NOMO-1 treated with dmso at 0.1 percent for 144 hours (cell line): ENCODE data around the gene PSMD13.

Experiments used
- DNase-seq: peaks from one replicate; lab custom pipeline; 2025; ENCODE audit not compliant: unreplicated experiment; lab: John Stamatoyannopoulos, UW

The PSMD13 gene

DNA sequence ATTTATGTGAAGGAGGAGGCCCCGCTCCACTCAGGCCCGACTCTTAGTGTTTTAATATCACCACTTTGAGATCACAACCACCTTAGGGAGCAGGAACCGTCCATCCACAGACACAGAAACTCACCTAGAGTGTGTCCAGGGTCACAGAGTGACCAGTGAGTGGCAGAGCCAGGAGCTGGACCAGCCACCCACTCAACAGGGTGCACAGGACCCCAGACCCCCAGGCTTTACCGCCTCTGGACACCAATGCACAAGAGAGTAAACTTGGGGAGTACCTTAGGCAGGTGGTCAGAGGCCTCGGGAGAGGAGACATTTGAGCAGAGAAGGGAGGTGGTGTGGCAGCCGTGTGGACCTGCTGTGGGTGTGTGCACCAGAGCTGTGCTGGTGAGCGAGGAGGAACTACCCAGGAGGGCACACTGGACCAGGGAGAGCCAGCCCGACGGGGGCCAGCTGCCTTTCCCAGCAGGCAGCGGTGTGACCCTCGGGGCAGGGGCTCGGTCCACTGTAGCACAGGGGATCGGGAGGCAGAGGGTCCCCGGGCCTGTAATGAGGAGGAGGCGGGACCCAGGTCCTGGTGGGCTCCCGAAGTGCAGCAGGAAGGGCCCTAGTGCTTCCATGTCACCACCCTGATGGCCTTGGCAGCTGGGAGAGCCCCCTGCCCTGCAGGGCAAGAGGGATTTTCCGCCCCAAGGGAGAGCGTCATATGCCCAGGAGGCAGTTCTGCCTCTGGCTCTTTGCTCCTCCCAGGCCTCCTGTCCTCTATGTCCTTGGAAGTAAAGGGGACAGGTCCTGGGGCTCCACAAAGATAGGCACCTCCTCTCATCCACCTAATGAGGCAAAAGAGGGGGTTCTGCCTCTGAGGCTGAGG lies 33.9 kb downstream of the PSMD13 start:
- DNase-seq, result no peak

DNA sequence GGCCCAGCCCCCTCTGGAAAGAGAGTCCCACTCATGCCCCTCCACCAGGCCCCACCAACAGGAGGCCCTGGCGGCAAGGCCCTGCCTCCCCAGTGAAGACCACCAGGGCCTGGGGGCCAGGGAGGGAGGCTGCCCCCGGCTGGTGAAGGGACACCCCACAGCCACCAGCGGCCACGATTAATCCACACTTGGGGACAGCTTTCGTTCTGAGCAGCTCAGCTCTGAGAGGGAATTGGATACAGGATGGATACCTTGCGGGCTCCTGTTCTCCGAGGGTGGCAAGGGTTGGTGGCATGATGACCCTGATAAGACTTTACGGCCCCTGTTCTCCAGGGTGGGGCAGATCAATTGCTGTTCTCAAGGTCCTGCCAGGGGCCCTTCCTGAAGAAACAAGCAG lies 34.5 kb downstream of the PSMD13 start:
- no peak for DNase-seq

DNA sequence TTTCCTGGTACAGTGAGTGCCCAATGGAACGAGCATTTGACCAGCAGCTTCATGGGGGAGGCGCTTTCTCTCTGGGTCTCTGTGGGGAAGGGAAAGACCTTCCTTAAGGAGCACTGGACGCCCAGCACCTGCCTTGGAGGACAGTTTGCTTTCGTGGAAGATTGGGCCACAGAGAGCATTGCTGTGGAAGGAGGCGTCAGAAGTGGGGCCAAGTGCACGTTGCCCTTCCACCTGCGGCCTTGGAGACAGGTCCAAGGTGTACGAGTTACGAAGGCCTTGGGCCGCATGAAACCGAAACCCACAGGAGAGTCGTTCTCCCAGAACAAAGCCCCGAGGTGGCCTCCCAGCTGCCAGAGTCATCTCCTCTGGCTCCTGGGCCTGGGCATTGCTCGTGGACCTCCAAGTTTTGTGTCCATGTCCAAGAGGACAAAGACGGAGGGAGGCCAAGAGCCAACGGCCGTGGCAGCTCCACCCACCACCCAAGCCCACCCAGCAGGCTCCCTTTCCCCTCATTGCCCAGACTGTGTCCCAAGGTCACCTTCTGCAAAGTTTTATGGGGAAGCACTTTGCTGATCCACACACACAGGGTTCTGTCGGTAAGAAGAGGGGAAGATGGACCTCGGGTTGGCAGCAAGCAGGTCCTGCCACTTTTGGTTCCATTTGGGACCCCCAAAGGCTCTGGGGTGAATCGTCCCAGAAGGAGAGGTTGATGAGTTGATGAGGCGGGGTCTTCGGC lies 35.6 kb downstream of the PSMD13 start:
- DNase-seq, result no peak

DNA sequence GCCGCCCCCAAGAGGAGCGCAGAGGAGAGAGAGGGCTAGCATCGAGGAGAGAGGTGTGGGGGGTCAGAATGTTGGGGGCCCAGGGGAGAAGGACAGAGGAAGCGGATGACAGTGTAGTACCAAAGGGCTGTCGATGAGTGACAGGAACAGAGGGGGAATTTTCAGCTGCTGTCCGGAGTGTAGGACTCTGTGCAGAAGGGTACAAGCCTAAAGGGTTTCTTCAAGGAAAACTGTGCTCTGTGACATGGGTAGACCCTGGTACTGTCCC lies 36.1 kb downstream of the PSMD13 start:
- DNase-seq, result no peak

DNA sequence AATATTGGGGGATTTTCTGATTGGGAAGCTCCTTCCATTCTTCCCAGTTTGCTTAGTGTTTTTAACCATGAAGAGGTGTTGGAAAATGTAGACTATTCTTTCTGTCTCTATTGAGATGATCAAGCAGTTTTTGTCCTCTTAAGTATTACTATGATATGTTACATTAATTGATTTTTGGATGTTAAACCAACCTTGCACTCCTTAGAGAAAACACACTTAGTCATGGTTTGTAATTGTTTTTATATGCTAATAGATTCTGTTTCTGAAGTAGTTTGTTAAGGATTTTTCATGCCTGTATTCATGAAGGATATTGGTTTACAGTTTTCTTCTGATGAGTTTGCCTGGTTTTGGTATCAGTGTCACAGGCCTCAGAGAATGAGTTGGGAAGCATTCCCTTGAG lies 39.4 kb downstream of the PSMD13 start:
- DNase-seq, result no peak

DNA sequence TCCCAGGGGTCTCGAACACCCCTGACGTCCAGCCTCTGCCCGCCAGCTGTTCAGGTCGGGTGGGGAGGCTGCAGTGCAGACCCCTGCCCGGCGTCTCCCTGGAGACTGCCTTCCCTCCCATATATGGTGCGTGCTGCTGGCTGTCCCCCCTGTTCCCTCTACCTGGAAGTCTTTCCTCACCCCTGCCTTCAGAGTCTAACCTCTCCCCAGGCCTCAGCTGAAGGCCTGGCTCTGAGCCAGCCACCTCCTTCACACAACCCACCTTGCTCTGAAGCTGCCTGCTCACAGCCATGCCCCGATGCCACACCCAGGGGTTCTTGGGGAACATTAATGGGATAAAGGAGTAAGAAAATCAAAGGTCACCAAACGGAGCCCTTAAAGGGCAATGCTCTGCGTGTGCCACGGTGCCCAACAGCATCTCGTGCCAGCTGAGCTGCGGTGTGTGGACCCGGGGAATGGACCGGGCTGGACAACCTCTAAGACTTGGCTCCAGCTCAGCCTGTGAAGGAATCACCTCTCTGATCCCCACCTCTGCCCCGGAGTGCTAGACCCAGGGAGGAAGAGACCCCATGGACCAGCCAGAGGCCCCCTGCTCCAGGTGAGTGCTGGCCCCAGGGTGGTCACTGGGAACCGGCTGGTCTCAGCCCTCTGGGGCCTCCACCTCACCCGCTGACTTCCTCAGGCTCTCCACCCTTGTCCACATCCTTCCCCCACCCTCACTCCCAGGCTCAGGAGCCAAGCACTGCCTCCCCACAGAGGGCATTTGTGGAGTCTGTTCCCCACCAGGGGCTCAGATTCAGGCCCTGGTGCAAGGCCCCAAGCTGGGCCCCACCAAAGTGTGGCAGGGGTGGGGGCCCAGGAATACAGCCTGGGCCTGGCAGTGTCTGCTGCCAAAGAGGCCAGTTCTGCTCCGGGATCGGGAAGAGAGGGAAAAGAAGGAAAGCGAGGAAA lies 41.5 kb downstream of the PSMD13 start, which contains the start of gene NLRP6:
TSS of gene NLRP6 (plus strand) at position 407 of the 951 bp plus-strand sequence. CDS start at position 570, 163 bp downstream.
- DNase-seq, result no peak

DNA sequence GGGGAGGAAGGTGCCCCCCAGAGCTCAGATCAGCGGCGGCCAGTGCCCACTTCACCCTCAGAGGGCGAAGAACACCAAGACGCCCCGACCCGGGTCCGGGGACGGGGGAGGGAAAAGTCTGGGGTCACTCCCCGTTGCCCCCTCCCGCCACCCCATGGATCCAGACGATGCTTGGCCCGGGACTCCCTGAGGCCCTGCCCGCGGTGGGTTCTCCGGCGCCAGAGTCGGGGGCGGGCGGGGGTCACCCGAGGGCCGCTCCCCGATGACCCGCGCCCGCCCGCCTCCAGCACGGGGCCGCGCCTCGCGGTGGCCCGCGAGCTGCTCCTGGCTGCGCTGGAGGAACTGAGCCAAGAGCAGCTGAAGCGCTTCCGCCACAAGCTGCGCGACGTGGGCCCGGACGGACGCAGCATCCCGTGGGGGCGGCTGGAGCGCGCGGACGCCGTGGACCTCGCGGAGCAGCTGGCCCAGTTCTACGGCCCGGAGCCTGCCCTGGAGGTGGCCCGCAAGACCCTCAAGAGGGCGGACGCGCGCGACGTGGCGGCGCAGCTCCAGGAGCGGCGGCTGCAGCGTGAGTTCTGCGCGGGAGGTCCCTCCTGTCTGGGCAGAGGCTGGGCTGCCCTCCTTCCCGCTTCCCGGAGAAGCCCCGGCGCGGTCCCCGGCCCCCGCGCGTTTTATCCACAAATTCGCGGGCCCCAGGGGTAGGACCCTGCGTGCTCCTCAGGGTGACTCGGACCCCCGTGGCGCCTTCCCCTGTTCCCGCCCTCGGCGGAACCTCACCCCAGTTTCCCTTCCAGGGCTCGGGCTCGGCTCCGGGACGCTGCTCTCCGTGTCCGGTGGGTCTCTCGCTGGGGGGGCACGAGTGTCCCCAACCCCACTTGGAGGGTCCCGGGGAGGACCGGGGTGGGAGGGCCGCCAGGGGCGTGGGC lies 42.5 kb downstream of the PSMD13 start:
- DNase-seq, result no peak

DNA sequence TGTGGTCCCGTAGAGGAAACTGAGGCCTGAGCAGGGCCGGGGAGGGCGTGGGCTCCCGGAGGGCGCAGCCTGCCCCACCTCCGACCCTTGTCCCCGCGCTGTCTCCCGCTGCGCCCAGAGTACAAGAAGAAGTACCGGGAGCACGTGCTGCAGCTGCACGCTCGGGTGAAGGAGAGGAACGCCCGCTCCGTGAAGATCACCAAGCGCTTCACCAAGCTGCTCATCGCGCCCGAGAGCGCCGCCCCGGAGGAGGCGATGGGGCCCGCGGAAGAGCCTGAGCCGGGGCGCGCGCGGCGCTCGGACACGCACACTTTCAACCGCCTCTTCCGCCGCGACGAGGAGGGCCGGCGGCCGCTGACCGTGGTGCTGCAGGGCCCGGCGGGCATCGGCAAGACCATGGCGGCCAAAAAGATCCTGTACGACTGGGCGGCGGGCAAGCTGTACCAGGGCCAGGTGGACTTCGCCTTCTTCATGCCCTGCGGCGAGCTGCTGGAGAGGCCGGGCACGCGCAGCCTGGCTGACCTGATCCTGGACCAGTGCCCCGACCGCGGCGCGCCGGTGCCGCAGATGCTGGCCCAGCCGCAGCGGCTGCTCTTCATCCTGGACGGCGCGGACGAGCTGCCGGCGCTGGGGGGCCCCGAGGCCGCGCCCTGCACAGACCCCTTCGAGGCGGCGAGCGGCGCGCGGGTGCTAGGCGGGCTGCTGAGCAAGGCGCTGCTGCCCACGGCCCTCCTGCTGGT lies 43.4 kb downstream of the PSMD13 start:
- DNase-seq, result peak; percentile 42

DNA sequence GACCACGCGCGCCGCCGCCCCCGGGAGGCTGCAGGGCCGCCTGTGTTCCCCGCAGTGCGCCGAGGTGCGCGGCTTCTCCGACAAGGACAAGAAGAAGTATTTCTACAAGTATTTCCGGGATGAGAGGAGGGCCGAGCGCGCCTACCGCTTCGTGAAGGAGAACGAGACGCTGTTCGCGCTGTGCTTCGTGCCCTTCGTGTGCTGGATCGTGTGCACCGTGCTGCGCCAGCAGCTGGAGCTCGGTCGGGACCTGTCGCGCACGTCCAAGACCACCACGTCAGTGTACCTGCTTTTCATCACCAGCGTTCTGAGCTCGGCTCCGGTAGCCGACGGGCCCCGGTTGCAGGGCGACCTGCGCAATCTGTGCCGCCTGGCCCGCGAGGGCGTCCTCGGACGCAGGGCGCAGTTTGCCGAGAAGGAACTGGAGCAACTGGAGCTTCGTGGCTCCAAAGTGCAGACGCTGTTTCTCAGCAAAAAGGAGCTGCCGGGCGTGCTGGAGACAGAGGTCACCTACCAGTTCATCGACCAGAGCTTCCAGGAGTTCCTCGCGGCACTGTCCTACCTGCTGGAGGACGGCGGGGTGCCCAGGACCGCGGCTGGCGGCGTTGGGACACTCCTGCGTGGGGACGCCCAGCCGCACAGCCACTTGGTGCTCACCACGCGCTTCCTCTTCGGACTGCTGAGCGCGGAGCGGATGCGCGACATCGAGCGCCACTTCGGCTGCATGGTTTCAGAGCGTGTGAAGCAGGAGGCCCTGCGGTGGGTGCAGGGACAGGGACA lies 44.1 kb downstream of the PSMD13 start:
- DNase-seq, result no peak

DNA sequence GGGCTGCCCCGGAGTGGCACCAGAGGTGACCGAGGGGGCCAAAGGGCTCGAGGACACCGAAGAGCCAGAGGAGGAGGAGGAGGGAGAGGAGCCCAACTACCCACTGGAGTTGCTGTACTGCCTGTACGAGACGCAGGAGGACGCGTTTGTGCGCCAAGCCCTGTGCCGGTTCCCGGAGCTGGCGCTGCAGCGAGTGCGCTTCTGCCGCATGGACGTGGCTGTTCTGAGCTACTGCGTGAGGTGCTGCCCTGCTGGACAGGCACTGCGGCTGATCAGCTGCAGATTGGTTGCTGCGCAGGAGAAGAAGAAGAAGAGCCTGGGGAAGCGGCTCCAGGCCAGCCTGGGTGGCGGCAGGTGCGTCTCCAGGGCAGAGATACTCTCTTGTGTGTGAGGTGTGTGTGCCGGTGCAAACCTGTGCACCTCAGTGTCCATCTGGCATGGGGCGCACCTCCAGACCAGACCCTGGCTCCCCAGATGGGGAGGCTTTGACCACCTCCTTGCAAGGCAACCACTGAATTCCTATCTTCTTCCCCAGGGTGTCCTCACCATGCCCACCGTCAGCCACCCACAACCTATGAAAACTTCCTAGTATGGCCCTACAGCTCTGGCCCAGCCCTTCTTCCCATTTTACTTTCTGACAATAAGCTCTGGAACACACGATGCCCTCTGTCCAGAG lies 44.8 kb downstream of the PSMD13 start:
- no peak for DNase-seq

DNA sequence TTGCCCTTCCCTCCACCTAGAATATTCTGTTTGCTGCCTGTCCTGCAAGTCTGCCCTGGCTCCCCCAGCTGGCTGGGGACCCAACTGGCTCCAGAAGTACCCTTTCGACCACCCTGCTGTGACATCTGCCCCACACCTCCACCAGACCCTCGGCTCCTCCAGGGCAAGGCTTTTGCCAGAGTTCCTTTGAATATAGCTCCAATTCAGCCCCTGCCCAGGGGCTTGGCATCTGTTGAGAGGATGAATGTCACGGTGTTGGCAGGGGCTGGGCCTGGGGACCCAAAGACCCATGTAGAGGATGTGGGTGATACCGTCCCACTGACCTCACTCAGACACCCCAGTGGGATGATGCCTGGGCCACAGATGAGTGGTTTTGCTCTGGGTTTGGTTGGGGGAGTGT lies 45.4 kb downstream of the PSMD13 start:
- DNase-seq, result no peak

DNA sequence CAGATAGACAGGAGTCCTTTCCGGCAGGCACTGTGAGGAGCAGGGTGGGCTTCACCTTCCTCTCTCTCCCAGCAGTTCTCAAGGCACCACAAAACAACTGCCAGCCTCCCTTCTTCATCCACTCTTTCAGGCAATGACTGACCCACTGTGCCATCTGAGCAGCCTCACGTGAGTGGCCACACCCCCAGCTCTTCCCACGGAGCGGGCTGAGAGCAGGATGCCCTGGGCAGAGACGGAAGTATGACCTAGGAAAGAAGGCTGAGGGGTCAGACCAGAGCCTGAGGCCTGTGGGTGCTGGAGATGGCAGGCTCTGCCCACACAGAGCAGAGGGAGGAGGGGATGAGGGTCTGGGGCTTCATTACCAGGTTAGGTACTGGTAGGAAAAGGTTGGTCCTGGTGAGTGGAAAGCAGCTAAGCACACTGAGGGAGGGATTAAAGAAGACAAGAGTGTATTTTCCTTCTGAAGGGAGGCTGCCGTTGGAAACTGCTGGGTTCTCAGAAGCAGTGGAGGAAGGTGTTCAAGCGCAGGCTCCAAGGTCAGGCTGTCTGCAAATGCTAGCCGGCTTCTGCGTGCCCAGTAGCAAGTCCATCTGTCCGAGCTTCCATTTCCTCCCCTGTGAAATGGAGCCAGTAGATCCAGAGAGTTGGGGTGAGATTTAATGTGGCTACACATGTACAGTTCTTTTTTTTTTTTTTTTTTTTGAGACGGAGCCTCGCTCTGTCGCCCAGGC lies 46.0 kb downstream of the PSMD13 start:
- no peak for DNase-seq

DNA sequence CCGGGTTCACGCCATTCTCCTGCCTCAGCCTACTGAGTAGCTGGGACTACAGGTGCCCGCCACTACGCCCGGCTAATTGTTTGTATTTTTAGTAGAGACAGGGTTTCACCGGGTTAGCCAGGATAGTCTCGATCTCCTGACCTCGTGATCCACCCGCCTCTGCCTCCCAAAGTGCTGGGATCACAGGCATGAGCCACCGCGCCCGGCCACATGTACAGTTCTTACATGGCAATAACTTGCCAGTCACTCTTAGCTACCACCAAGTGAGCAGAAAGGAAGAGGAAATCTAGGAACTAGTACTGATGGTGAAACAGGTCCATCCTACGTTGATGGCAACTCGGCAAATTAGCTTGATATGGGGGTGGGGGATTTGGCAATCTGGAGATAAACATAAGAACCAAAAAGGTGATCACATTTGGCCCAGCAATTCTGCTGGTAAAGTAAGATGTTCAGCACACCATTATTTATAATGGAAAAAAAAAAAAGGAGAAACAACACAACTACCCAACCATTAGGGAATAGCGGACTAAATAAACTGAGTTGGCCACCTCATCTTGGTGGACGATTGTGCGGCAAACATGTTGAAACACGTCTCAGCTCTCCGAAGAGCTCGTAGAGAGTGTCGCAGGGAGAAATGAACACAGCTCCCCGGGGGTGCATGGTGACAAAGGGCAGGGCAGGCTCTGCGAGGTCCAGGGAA lies 46.8 kb downstream of the PSMD13 start:
- peak; percentile 28 for DNase-seq

DNA sequence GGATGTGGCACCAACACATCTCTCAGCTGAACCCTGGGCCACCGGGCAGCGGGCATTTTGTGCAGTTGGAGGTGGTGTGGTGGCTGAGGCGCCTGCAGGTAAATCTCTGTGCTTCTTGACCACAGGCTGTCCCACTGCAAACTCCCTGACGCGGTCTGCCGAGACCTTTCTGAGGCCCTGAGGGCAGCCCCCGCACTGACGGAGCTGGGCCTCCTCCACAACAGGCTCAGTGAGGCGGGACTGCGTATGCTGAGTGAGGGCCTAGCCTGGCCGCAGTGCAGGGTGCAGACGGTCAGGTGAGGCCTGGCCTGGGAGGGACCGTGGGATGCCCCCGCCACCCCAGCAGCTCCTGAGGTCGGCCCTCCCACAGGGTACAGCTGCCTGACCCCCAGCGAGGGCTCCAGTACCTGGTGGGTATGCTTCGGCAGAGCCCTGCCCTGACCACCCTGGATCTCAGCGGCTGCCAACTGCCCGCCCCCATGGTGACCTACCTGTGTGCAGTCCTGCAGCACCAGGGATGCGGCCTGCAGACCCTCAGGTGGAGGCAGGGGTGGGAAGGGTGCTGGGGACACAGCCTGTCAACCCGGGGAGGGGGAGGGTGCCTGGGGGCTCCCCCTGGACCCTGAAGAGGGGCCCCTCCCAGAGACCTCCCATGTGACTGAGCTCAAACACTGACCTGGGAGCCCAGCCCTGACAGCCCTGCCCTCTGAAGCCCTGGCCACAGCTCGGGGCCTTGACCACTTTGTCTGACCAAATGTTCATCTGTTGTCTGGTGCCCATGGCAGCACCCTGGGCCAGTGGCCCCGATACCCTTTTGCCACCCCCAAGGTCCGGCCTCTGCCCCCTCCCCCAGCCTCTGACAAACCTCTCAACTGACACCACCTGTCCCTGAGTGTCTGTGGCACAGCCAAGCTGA lies 47.6 kb downstream of the PSMD13 start:
- no peak for DNase-seq

DNA sequence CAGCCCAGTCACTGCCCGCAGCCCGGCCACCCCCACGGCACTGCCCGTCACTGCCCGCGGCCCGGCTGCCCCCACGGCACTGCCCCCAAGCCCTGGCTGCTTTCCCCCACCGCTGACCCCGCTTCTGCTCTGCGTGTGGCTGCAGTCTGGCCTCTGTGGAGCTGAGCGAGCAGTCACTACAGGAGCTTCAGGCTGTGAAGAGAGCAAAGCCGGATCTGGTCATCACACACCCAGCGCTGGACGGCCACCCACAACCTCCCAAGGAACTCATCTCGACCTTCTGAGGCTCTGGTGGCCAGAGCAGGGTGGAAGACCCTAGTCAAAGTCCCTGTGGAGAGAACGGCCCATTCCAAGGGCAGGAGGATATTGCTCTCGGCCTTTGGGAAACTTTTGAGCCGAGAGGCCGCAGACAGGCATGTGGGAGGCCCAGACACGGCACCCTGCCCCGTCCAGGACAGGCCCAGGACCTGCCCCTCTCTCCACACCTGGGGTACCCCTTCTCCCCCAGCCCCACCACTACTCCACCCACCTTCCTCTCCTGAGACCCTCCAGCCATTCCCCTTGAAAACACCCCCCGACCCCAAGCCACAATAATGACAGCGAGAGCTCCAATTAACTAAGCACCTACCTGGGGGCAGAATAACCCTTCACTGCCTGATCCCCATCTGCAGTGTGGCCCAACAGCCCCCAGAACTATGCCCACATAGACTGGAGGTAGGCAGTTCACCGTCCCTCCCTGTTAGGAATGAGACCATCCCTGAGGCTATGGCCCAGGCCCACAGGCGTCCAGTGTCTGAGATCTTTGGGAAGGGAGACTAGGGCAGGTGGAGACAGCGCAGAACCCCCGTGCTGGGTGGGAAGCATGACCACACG lies 48.5 kb downstream of the PSMD13 start:
- no peak for DNase-seq
